Measurements from ENCODE around the gene PLEKHA7. TPM values are rescaled to one million over a fixed set of nuclear protein-coding genes. Genes with fewer than 3 reads are reported as not detected.

PLEKHA7 gene
- total and polyA plus RNA-seq, 2 of the 8 experiments (the other 6 are each of a cell fraction or from before 2014, with no cell fraction given) = 11.4 to 25.6 TPM

- H3K9me3 ChIP-seq (ENCODE audit: insufficient read depth in 2 of 2, low read depth in 1 of 2, low read length in 1 of 2) = no peaks in the 10 kb centered on the region
- H2AK5ac ChIP-seq (ENCODE audit: low read depth, low read length) = no peak overlapping the region
- 89% methylated on average over 8 of the region's 8 CpGs; no CpG with 5 or more reads in 1 of the 2 experiments for WGBS, 2 experiments (ENCODE audit: extremely low coverage in 1 of 2, insufficient coverage in 1 of 2, insufficient read length in 1 of 2, insufficient replicate concordance in 2 of 2, low coverage in 1 of 2, low lambda C conversion rate in 2 of 2, missing lambda C conversion rate in 1 of 2)
- FAIRE-seq (no peak), DNase-seq (ENCODE audit: low read depth in 1 of 2, low spot score in 2 of 2) (no peak)
- POLR2A ChIA-PET (ENCODE audit: partially characterized antibody) = interaction anchor here (1.1 kb wide), 1 partner anchor 26 kb away, joined by 4 read pairs; the partner anchor contains the start of gene C11orf58
- no peak overlapping the region for H2BK120ac ChIP-seq (replicated peaks; ENCODE audit: low read depth, low read length)
- no peak overlapping the region for H2BK5ac ChIP-seq (ENCODE audit: low read depth, low read length)
- H3K4ac ChIP-seq (replicated peaks; ENCODE audit: insufficient read length, low read depth, low read length) = no peak overlapping the region
- H4K8ac ChIP-seq (ENCODE audit: extremely low read depth, insufficient read depth, low read length) = no peak overlapping the region
- TF ChIP-seq BRCA1 (IDR thresholded peaks at IDR 0.05; ENCODE audit: low read depth, low read length) = no peak
- no peak overlapping the region for H2AFZ ChIP-seq (ENCODE audit: low read length)
- no peak overlapping the region for H2BK20ac ChIP-seq (ENCODE audit: low read length)
- no peak overlapping the region for H4K5ac ChIP-seq (ENCODE audit: insufficient read length, low read depth, low read length)
- H3K23me2 ChIP-seq (ENCODE audit: low read depth, low read length) = no peaks in the 10 kb centered on the region
- no peak overlapping the region for H3K9ac ChIP-seq (replicated peaks in 1 of 4; ENCODE audit: extremely low read depth in 1 of 4, low read depth in 3 of 4, low read length in 3 of 4)
- no peak overlapping the region for H3K14ac ChIP-seq (ENCODE audit: insufficient read length)
- no peak overlapping the region for H3K27ac ChIP-seq (ENCODE audit: low read depth, low read length)
- no peak overlapping the region for H3K23ac ChIP-seq (ENCODE audit: insufficient read length)
- no peak overlapping the region for H3K4me3 ChIP-seq (ENCODE audit: extremely low read depth in 1 of 4, insufficient read depth in 2 of 4, low read depth in 3 of 4, low read length in 4 of 4)
- H3K27me3 ChIP-seq (replicated peaks in 1 of 4; ENCODE audit: control insufficient read depth in 3 of 4, extremely low read depth in 1 of 4, insufficient read depth in 3 of 4, low read length in 3 of 4) = peaks cover 0 to 2% (median 0%) of the 10 kb centered on the region in 4 experiments; a peak in 1 of 7 replicates
- no peak overlapping the region for H3K18ac ChIP-seq (ENCODE audit: extremely low read depth, low read length)
- no peak overlapping the region for H2BK15ac ChIP-seq (ENCODE audit: low read length)
- no peak overlapping the region for H3K56ac ChIP-seq (replicated peaks; ENCODE audit: insufficient read length, low read depth, low read length)
- no peak overlapping the region for H4K91ac ChIP-seq (replicated peaks; ENCODE audit: insufficient read length, low read length)
- no peak overlapping the region for H2BK12ac ChIP-seq (ENCODE audit: low read depth, low read length)
- CTCF ChIA-PET (ENCODE audit: partially characterized antibody) = interaction anchor here (1.3 to 1.7 kb wide), 2 partner anchors 19 to 21 kb away, joined by 3 to 4 read pairs; no protein-coding TSS in a partner anchor
- H3K79me2 ChIP-seq (ENCODE audit: control insufficient read depth in 1 of 2, insufficient read depth in 2 of 2, low read length in 2 of 2) = no peaks in the 10 kb centered on the region
- no peaks in the 10 kb centered on the region for H3K36me3 ChIP-seq (ENCODE audit: control insufficient read depth in 2 of 4, insufficient read depth in 4 of 4, low read length in 3 of 4)
- no peaks in the 10 kb centered on the region for H3K4me1 ChIP-seq (replicated peaks in 1 of 4; ENCODE audit: control insufficient read depth in 3 of 4, insufficient read depth in 4 of 4, low read length in 3 of 4)
- no peaks in the 10 kb centered on the region for H4K20me1 ChIP-seq (replicated peaks in 1 of 2; ENCODE audit: control insufficient read depth in 1 of 2, insufficient read depth in 2 of 2, low read length in 2 of 2)
- H3K4me2 ChIP-seq (ENCODE audit: insufficient read depth in 1 of 2, low read depth in 2 of 2, low read length in 2 of 2) = no peak overlapping the region
- no peaks in the 10 kb centered on the region for H3K79me1 ChIP-seq (ENCODE audit: low read depth, low read length)
Observed at GRCh38 chr11:16764888-16765287, 249.3 kb downstream of the PLEKHA7 start.
